Fibroblast of skin of back (primary cell): ENCODE data around the gene MAD1L1.

Experiments used
- DNase-seq: peaks from one replicate; pipeline ENCODE4 v3.0.0-alpha.2; 2013

Gene MAD1L1

GRCh38 chr7:2131800-2132199 is 100.9 kb downstream of the MAD1L1 start:
- DNase-seq, result no peak

- DNase-seq, result no peak
Measured at GRCh38 chr7:2131341-2131740, 101.4 kb downstream of the MAD1L1 start.

- DNase-seq, result no peak
Measured at GRCh38 chr7:2130096-2130375, 102.7 kb downstream of the MAD1L1 start.

GRCh38 chr7:2129323-2130095 is 103.2 kb downstream of the MAD1L1 start:
- no peak for DNase-seq

- DNase-seq, result peak; percentile 50
Measured at GRCh38 chr7:2128601-2129322, 104.0 kb downstream of the MAD1L1 start.

DNA sequence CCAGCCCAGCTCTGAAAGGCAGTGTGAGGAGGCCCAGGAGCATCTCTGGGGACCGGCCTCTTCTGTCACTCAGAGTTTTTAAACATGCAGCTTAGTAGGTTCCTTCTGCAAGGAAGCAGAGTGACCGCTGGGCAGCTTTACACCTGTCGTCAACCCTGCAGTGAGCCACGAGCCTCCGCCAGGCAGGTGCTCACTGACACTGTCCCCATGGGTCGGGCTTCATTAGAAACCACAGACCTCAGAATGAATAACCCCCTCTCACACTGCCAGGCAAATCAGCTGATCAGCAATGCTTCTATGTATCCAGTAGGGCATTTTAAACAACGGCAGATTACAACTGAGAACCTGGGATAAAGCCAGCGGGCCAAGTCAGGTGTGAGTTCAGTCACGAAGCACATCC is 106.1 kb downstream of the MAD1L1 start:
- no peak for DNase-seq

DNA sequence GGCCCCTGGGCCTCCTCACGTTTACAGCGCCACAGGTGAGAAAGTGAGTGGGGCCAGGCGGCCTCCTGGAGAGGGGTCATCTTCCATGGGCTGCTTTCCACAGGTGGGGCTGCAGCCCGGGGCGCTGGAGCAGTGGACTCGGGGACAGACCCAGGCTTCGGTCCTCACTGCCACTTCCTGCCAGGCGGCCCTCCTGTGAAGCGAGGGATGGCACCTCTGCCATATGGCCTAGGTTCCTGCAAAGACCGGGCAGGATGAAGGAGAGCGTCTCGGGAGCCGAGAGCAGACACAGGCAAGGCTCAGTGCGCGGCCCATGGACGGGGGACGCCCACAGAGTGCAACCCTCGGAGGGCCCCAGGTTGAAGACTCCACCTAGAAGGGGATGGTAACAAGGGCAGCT is 106.8 kb downstream of the MAD1L1 start:
- DNase-seq, result no peak

DNA sequence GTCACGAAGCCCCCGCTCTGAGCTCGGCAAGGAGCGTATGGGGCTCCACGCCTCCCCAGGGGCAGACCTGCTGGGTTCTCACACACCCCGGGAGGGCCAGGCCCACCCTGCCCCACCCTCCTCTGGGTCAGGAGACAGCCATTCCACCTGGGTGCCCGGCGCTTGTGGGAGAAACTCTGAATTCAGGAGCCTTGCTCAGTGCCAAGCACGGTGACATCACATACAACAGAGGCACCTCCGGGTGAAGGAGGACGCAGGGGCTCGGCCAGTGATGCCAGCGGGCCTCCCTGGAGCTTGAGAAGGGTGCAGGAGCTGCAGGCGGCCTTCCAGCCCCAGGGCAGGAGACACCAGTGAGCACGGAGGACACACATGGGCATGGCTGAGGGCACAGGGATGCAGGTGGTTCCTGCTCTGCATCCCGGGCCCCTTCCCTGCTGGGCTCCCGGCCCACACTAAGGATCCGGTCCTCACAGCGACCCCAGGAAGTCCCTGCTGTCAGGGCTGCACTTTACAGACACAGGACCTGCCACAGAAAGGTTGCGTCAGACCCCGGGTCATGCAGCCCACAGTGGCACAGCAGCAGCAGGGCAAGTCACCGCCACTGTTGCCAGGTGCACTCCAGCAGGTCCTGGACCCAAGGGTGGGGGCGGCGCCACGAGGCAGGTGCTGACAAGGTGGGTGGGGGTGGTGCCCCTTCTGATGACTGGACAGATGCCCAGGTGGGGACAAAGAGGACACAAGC is 108.0 kb downstream of the MAD1L1 start:
- no peak for DNase-seq

DNA sequence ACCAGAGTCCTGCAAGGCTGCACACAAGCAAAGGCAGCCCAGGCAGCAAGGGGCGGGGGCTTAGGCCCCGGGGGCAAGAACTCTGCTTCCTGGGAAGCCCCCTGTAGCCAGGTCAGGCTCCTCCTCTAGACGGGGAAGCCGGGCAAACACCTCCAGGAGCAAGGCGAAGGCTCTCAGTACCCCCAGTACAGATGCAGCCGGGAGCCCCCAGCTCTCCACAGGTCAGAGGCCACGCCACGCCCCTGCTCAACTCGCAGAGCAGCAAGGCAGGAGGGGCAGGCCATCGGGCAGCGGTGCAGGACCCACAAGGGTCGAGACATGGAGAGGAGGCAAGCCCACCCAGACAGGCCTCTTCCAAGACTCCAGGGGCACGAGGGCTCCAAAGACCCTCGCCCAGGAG is 108.8 kb downstream of the MAD1L1 start:
- no peak for DNase-seq

DNA sequence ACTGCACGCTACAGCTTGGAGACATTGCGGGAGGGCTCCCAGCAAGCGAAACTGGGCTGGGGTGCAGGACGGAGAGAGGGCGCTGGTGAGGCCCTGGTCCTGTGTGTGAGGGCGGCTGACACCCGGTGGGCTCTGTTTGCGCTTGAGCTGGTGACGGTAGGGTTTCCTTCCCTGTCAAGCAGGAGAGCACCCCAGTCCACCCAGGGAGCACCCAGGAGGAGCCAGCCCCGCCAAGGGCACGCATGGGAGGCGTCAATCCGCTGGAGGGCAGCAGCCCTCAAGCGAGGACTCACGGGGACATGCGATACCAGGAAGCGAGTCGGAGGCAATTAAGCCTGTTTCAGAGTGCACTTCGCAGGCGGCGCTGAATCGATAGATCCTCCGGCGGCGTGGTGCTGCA is 109.4 kb downstream of the MAD1L1 start:
- DNase-seq, result no peak

DNA sequence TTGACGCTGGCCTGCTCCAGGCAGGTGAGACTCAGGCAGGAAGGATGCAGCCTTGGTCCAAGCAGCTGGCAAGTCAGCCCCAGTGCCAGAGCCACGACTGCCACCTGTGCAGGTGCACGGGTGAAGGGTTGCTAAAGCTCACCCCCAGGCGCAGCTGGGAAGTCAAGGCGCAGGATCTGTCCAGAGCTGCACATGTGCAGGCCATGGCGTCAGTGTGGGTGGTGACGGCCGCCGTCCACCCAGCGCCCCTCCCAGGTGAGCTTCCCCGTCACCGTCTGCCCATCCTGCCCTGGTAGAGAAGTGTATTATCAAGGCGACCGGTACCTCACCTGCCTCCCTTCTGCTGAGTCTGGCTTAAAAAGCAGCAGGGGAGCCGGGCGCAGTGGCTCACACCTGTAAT is 110.1 kb downstream of the MAD1L1 start:
- DNase-seq, result no peak

DNA sequence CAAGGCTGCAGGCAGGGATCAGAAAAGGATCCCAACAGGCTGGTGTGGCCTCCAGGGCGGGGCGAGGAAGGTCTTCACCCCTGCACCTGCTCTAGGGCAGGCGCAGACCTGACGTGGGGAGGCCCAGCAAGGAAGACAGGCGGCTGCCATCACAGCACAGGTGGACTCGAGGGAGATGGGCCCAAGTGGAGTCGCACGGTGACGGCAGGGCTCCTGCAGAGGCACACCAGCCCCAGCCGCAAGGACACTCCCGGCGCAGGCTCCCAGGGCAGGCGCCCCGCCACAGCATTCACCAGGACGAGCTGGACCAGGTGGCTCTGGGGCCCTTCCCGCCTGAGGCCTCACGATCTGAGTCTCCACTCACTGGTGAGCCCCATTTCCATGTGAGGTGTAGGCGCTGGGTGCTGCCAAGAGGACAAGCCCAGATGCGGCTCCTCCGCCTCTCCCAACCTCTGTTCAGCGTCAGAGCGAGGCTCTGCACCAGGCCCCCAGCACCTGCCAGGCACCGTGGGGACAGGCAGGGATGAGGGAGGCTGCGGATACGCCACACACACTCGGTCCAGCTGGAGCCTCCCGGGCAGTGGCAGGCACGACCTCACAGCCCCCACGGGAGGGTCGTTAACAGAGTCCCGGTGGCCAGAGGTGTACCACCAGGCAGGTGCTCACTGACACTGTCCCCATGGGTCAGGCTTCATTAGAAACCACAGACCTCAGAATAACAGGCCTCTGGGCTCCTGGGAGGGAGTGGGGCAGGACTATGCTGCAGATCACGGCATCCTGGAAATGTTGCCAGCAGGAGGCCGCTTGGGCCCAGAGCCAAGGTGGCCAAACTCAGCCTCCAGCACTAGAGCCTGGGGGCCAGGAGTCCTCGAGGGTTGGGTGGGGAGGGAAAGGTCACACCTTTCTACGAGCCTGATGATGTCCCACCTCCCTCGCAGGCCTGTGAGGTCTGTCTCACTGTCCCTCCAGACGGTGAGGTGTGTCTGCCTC is 111.6 kb downstream of the MAD1L1 start:
- DNase-seq, result no peak

- no peak for DNase-seq
Measured at GRCh38 chr7:2120251-2120660, 112.5 kb downstream of the MAD1L1 start.

- DNase-seq, result no peak
Measured at GRCh38 chr7:2118630-2119190, 114.0 kb downstream of the MAD1L1 start.

GRCh38 chr7:2118056-2118455 is 114.7 kb downstream of the MAD1L1 start:
- DNase-seq, result no peak

- no peak for DNase-seq
Measured at GRCh38 chr7:2117646-2118045, 115.1 kb downstream of the MAD1L1 start.

DNA sequence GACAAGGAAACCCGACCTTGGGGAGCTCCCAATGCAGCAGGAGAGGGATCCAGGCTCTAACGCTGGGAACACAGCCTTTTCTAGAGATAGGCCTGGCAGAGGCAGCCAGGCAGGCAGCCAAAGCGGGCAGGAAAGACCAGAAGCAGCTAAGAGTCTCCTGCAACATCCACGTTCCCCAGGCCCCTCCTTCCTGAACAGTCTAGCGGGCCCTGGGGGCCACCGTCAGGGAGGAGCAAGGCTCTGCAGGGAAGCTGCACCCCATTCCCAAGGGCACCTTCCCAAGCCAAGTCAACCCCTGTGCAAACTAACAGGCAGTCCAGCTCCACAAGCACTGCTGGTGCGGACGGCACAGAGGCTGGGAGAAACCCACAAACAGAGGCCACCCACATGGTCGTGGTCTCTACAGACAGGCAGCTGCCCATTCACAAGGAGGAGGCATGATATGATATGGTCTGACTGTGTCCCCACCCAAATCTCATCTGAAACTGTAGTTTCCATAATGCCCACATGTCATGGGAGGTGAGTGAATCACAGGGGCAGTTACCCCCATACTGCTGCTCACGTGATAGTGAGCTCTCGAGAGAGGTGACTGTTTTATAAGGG is 115.7 kb downstream of the MAD1L1 start:
- DNase-seq, result peak; percentile 46

- DNase-seq, result no peak
Measured at GRCh38 chr7:2116448-2116810, 116.3 kb downstream of the MAD1L1 start.

DNA sequence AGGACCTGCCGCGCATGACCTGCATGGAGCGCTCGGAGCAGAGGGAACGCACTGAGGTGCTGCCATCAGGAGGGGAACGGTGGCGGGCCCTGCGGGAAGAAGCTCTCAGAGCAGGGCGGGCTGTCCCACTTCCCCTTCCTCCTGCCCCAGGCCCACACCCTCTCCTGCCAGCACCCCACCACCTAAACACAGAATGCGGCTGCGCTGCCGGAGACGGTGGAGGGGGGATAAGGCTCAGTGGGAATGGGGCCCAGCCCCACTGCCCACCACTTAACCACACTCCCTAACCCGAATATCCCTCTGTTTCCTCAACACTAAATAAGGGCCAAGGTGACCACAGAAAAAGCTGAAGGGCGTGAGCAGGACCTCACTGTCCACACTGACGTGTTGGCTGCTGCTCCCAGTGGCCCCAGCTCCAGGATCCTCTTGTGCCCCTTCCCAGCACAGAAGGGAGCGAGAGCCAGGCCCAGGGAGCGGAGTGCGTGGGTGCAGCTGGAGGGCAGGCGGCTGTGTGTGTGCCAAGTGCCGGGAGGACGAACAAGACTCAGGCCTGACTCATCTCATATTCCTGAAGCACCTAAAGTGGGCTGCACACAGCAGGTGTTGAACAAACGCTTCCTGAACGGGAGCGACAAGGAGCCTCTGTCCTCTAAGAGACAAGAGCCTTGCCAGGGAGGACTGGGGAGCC is 116.8 kb downstream of the MAD1L1 start:
- DNase-seq, result no peak

DNA sequence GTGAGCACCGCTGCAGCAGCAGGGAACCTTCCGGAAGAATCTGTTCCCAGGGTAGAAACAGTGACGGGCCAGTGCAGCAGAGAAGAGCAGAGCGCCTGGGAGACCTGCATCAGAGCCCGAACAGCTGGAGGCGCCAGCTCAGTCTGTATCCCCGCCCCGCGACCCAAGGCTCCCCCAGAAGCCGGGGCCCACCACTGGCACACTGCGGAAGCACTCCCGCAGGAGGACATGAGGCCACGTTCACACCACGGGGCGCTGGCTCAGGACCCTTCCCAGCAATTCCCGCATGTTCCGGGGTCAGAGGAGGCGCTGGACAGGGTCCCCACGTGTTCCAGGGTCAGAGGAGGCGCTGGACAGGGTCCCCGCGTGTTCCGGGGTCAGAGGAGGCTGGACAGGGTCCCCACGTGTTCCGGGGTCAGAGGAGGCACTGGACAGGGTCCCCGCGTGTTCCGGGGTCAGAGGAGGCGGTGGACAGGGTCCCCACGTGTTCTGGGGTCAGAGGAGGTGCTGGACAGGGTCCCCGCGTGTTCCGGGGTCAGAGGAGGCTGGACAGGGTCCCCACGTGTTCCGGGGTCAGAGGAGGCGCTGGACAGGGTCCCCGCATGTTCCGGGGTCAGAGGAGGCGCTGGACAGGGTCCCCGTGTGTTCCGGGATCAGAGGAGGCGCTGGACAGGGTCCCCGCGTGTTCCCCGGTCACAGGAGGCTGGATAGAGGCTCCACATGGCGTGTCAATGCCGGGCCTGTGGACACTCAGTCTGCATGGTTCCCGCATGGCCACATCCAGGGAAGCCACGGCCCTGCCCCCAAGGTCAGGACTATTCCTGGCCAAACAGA is 117.6 kb downstream of the MAD1L1 start:
- DNase-seq, result no peak
